T-helper 9 cell (primary cell): Measurements from ENCODE around the gene SETMAR.
"Not testable (repeated sequence)": the region's sequence is repeated elsewhere in the genome, so short reads cannot be mapped to it uniquely, and the experiment has no call there.

ENCODE experiments used
- DNase-seq: peaks from one replicate; pipeline ENCODE4 v3.0.0-alpha.2; 2020
- total RNA-seq, 2 donors: gene quantifications; one replicate each; lab custom pipeline; 2026; lab: John Stamatoyannopoulos, UW

SETMAR gene
- 4.3 to 8.3 reads per million in 2 donors for total RNA-seq

DNA sequence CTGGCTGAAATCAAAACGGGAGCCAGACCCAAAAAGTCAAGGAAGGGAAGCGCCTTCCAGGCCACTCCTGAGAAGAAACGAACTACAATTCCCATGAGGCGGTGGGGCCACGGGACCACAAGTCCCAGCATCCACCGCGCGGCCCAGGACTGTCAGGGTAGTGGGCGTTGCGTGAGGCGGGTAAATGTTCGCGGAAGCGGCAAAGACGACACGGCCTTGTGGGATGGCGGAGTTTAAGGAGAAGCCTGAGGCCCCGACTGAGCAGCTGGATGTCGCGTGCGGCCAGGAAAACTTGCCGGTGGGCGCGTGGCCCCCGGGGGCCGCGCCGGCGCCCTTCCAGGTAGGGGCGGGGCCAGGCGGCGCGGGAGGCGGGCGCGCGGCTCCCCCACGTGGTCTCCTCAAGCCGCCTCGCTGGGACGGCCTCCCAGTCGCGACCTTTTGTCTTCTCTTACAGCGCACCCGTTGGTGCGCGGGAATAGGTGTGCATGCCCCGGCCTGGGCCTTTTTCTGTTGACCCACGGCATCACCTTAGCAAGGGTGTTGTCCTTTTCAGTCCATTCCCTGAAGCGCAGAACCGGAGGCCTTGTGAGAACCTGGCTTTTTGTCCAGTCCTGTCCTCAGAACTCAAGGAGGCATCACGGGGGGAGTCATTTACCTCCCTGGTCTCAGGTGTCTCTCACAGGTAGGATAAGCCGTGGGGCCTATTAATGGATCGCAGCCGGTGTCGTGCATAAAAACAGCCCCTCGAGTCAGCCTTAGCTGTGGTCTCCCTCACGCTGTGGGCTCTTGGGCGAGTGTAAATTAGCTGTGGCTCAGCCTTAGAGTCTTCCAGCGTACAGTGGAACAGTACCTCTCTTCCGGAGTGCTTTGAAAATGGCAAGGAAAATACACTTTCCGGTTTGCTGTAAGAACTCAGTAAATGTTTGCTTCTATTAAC is at the start of gene SETMAR:
Gene SETMAR, plus strand, starts transcription at position 183 of the 937 bp plus-strand sequence. Its CDS starts 2 bp downstream, at position 185.
- peak; percentile 75 for DNase-seq

- DNase-seq = no peak
Observed at GRCh38 chr3:4261406-4261805, 41.8 kb upstream of the SETMAR start.

DNA sequence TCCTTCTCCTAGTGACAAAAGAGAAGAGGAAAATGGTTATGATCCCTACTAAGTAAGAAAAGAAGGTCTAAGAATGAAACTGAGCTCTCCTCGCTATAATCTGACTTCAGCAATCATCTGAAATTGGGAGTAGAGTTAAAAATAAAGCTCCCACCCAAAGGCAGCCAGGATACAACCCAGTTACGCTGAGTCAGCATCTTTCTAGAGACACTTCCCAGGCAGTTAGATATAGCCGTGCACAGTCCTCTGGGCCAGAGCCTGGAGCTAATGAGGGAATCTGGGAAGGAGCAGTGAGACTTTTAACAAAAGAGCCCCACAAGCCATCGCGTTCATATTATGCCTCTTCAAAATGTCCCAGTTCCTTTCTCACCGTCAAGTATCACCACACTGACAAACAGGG is 39.1 kb upstream of the SETMAR start:
- DNase-seq = no peak

DNA sequence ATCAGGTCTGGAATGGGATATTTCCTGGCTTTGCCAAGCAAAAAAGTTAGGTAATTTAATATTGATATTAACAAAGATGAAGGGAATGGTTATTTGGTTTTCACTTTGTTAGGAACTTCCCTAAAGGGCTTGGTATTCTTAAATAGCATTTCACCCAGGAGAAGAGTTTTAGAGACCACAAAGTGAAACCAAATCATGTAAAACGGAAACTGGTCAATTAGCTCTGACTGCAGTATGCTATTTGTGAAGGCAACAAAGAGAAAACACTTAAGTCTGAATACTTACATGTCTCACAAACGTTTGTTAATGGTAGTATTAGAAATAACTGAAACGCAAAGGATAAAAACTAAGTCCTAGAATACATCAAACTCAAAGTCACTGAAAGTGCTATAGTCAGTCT is 32.4 kb upstream of the SETMAR start:
- no peak for DNase-seq

DNA sequence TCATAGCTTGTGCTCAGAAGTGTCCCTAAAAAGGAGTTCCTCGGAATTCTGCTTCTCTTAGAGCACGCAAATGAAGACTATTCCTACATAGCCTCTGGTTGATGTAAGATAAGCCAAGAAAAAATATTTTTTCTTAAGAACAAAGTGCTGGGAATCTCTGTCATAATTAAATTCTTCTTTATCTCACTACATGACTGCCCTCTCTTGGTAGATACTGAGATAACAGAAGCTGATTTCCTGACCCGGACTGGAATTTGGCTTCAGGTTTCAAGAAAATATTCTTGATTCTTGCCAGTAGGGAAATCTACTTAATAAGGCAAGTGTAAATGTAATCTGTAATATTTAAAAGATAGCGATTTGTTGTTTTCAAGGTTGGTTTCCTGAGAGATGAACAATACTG is 31.3 kb upstream of the SETMAR start:
- DNase-seq = no peak

DNA sequence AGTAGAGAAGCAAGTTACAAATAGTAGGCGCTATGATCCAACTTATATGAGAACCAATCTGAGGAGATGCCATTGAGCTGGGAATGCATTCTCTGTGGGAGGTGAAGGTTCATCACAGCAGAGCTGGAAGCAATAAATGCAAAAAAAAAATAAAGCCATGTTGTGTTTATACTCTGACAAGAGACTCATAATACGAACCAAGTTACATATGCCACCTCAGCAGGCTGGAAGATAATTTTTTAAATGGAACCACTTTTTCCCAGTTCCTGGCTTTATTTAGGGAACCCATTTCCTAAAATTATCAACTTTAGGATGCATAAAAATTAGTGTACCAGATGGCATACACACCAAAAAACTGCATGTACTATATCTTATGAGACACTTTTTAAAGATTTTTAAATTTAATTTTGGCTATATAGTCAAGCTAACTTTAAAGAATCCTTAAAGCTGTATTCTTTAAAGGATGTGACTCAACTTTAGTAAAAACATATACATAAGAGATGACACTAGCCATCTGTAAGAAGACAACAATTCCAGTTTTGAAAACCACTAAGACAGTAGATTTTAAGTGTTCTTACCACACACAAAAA is 23.6 kb upstream of the SETMAR start:
- no peak for DNase-seq

- DNase-seq = no peak
Observed at GRCh38 chr3:4281991-4282390, 21.2 kb upstream of the SETMAR start.

DNA sequence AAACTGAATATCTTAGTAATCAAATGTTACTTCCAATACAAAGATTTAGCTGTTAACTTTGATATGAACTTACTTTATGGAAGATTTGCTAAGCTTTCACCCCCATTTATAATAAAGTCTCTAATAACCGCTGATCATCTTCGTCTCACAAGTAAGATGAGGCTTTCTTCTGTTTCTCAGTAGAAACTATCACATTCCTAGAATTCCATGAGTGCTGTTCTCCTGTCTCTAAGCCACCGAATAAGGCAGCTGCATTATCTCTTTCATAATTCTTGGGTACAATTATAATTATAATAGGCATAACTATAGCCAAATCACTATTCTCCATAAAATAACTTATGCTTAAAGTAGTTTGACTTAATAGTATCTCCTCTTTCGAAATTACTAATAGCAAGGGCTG is 18.3 kb upstream of the SETMAR start:
- DNase-seq = no peak

DNA sequence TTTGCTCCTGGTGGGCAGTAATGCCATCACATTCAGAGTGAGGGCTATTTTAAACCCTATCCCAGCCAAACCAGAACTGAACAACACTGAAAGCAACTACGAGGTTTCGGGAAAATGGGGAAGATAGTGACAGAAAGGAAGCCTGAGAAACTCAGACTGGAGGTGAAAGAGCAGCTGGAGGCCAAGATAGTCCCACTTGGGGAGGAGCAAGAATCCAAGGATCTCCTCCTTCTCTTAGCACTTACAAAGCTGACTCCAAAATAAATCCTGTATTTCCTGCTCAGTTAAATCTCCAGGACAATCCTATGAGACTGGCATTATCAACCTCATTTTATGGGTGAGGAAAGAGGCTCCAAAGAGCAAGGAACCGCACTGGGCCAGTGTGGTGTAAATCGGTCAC is 14.1 kb upstream of the SETMAR start:
- DNase-seq = no peak

GRCh38 chr3:4290272-4290893 is 12.8 kb upstream of the SETMAR start:
- peak; percentile 15 for DNase-seq

- DNase-seq = no peak
Observed at GRCh38 chr3:4292301-4292700, 10.9 kb upstream of the SETMAR start.

DNA sequence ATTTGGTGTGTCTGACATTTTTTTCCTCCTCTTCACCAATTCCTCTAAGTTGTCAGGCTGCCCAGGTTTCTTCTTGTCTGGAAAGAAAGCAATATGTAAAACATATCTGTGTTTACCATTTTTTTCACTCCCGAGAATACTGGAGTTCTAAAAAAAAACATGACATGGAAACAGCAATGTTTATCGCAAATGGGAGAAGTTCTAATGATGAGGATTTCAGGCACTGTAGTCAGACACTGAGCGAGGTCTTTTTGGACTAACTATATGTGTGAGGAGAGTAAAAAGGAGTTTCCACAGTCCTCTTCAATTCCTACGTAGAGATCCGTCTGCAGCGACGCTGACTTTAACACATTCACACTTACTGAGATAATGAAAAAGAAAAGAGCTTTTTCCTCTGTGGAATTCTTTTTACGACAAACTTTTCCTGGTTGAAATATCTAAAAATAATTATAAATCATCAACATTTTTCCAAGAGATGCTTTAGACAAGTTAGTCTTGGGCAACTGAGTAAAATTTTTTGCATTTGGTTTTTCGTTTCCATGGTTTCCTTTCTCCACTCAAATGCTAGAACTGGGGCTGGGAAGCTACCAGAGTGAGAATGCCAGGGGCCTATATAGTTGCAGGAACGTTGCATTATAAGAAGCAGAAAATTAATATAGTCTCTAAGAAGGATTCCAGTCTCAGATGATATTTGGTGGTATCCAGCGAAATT is 8.4 kb upstream of the SETMAR start:
- no peak for DNase-seq

- DNase-seq = not testable (repeated sequence)
Observed at GRCh38 chr3:4296454-4296853, 6.7 kb upstream of the SETMAR start.

- DNase-seq = no peak
Observed at GRCh38 chr3:4297486-4297885, 5.7 kb upstream of the SETMAR start.

DNA sequence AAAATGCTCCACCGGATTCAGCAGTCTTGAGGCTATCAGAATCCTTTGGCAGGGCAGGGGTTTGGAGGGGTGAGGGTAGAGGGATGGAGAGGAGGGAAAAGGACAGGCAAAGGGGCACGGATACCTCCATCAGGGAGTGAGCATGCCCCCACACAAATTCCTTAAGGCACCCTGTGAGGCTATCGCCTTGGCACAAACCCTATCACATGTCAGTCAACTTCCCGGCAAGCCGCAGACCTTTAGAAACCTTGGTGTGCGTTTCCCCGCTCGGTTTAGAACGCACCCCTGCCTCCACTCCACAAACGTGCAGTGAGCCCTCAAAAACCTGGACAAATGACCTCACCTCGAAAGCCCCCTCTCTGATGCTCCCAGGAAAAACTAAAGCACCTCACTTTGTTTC is 422 bp upstream of the SETMAR start:
- DNase-seq = peak; percentile 1

GRCh38 chr3:4305210-4305609 is 2.0 kb downstream of the SETMAR start:
- not testable (repeated sequence) for DNase-seq

DNA sequence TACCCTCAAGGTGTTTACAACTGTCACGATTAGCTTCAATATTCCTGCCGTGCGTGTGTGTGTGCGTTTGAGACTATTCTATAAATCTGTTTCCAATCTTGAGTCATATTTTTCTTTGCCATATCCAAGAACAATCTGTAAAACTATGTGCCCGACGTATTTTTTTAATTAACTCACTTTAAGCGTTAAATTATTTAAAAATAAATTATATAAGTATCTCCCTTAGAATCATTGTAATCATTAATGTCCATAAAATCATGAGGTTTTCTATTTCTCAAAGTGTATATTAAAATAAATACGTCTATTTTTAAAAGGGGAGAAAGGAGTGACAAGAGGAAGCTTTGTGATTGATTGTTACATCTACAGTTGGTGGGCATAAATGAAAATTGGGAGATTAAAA is 2.9 kb downstream of the SETMAR start:
- DNase-seq = no peak

GRCh38 chr3:4306860-4307259 is 3.7 kb downstream of the SETMAR start:
- DNase-seq = no peak

GRCh38 chr3:4309491-4310128 is 6.4 kb downstream of the SETMAR start:
- no peak for DNase-seq

DNA sequence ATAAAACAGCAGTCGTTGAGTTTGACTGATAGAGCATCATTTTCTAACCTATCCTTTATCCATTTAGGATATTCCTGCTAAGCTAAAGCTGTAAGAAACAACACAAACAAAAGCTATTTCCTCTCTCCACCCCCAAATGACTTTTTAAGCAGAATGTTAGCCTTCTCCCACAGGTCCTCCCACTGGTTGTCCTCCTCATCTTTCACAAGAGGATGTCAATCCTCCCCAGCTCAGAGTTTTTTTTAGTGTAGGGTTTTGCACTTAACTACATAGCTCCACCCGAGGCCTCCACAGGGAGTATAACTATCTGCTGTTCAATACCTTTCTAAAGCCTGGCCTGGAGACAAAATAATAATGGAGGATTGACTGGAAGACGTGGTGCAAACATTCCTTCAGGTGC is 7.8 kb downstream of the SETMAR start:
- no peak for DNase-seq

- no peak for DNase-seq
Observed at GRCh38 chr3:4311496-4311895, 8.3 kb downstream of the SETMAR start.

GRCh38 chr3:4313606-4314293 is 10.6 kb downstream of the SETMAR start:
- DNase-seq = no peak
